Keratinocyte (primary cell): ENCODE results near the gene CDH8.

Source experiments
- EZH2 ChIP-seq: IDR thresholded peaks from one replicate; pipeline ENCODE4 v1.6.1; 2012; ENCODE audit warnings: inconsistent platforms, mild to moderate bottlenecking, low read length, moderate library complexity
- TF ChIP-seq, protein P1 (sequence below), 3 experiments: IDR thresholded peaks in 1 of 3; conservative IDR thresholded peaks in 1 of 3; optimal IDR thresholded peaks in 1 of 3; 2 replicates in 2 of 3; 3 replicates in 1 of 3; pipeline versions ENCODE3 to v1.5.1; 2011; ENCODE audit warnings: low read length in 3 of 3, mild to moderate bottlenecking in 3 of 3, moderate library complexity in 2 of 3, control low read depth in 1 of 3, inconsistent platforms in 1 of 3; ENCODE audit not compliant: insufficient read depth in 2 of 3; ENCODE audit errors: extremely low read depth in 1 of 3

DNA sequence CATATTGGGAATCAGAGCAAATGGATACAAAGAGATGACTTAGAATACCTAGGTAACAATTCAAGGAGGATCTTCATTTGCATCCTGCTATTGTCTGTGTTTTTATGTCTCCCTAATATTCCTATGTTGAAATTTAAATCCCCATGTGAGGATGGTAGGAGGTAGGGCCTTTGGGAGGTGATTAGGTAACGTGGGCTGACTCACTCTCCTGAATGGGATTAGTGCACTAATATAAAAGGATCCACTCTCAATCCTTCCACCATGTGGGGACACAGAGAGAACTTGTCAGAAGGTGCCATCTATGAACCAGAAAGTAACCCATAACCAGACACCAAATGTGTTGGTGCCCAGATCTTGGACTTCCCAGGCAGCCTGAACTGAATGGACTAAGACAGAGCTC is 83.4 kb downstream of the CDH8 start:
- TF ChIP-seq, protein P1, sequence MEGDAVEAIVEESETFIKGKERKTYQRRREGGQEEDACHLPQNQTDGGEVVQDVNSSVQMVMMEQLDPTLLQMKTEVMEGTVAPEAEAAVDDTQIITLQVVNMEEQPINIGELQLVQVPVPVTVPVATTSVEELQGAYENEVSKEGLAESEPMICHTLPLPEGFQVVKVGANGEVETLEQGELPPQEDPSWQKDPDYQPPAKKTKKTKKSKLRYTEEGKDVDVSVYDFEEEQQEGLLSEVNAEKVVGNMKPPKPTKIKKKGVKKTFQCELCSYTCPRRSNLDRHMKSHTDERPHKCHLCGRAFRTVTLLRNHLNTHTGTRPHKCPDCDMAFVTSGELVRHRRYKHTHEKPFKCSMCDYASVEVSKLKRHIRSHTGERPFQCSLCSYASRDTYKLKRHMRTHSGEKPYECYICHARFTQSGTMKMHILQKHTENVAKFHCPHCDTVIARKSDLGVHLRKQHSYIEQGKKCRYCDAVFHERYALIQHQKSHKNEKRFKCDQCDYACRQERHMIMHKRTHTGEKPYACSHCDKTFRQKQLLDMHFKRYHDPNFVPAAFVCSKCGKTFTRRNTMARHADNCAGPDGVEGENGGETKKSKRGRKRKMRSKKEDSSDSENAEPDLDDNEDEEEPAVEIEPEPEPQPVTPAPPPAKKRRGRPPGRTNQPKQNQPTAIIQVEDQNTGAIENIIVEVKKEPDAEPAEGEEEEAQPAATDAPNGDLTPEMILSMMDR (optimal IDR thresholded peaks at IDR 0.05 in 1 of 3, IDR thresholded peaks at IDR 0.05 in 1 of 3, conservative IDR thresholded peaks at IDR 0.05 in 1 of 3; ENCODE audit: extremely low read depth in 1 of 3, insufficient read depth in 2 of 3, low read length in 3 of 3) = no peak
- TF ChIP-seq EZH2 = no peak
